Stimulated activated CD4-positive, alpha-beta T cell treated with anti-CD3 and anti-CD28 coated beads, Interleukin-1b, Interleukin-23, amount 100 ng/mL, for 48 hours (primary cell): ENCODE results near the gene PLEKHG2.

ENCODE experiments used
- DNase-seq: peaks from one replicate; pipeline ENCODE4 v3.0.0-alpha.2; 2020

Gene PLEKHG2

DNA sequence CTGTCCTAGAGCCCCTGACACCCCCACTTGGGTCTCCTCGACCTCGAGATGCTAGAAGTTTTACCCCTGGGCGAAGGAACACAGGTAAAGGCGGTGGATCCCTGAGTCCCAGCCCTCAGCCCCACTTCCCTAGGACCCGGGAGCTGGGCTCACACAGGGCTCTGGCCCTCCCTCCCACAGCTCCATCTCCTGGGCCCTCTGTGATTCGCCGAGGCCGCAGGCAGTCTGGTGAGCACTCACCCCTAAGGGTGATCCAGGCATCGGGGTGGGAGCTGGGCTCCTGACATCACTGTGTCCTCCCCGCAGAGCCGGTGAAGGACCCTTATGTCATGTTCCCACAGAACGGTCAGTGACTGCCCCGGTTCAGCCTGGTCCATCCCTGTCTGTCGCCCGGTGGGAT is 8.3 kb downstream of the PLEKHG2 start:
- no peak for DNase-seq

DNA sequence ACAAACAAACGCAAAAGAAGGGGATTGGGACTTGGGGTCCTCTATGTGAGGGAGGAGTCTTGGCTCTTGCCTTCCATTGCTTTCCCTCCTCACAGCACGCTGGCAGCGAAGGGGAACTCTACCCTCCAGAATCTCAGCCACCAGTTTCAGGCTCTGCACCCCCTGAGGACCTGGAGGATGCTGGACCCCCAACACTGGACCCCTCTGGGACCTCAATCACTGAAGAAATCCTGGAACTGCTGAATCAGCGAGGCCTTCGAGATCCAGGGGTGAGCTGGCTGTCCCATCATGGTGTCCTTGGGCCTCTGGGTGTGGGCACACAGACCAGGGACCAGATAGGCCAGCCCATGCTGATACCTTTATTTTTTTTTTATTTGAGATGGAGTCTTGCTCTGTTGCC is 9.6 kb downstream of the PLEKHG2 start:
- no peak for DNase-seq

- no peak for DNase-seq
Measured at GRCh38 chr19:39423258-39424086, 11.0 kb downstream of the PLEKHG2 start.

DNA sequence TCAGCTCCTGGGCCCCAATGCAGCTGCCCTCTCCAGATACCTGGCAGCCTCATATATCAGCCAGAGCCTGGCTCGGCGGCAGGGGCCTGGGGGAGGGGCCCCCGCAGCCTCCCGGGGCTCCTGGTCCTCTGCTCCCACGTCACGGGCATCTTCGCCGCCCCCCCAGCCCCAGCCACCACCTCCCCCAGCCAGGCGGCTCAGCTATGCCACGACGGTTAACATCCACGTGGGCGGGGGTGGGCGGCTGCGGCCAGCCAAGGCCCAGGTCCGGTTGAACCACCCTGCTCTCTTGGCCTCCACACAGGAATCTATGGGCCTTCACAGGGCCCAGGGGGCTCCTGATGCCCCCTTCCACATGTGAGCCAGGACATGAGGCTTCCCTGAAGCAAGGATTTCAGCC is 12.5 kb downstream of the PLEKHG2 start:
- DNase-seq: no peak

GRCh38 chr19:39425744-39426143 is 13.3 kb downstream of the PLEKHG2 start:
- DNase-seq: no peak

- no peak for DNase-seq
Measured at GRCh38 chr19:39426170-39426569, 13.7 kb downstream of the PLEKHG2 start.

DNA sequence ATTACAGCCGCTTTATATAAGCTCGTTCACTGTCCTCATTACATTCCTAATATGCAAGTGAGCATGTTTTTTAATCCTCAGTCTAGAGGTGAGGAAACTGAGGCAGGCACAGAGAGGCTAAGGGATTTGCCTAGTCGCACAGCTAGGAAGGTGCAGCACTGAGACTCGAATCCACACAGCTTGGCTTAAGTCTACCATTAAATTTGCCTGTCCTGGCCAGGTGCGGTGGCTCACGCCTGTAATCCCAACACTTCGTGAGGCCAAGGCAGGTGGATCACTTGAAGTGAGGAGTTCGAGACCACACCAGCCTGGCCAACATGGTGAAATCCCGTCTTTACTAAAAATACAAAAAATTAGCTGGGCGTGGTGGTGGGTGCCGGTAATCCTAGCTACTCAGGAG is 15.2 kb downstream of the PLEKHG2 start:
- no peak for DNase-seq

GRCh38 chr19:39428283-39429112 is 16.0 kb downstream of the PLEKHG2 start:
- DNase-seq: no peak

DNA sequence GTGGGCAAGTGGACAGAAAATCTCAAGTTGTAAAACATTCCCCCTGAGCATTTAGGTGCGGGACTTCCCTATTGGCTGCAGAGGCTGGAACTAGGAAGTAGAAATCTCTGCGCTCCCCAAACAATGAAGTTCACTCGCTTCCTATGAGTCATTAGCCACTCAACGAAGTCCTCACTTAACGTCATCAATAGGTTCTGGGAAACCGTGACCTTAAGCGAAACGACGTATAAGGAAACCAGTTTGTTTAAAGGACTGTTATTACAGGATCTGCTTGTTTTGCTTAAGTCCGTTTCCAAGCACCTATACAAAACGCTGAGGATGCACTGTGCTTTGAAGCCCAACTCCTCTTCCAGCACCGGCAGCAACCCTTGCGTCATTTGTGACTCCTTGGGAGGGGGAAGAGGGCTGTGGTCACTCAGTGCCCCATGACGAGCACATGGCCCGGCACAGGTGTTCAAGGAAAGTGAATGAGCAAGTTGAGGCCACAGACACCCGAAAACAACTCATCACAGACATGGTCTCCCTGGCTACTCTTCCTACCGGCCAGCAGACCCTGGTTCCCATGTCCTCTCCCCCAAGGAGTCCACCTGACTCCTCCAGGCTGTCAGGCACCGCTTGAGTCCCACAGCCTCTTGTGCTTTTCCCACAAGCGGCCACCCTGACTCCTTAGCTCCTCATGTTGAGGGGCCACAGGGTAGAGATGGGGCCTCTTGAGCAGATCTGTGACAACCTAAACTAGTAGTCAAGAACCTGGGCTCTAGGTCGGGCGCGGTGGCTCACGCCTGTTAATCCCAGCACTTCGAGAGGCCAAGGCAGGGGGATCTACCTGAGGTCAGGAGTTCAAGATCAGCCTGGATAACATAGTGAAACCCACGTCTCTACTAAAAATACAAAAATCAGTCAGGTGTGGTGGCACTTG is 18.5 kb downstream of the PLEKHG2 start:
- DNase-seq: peak; percentile 83

- DNase-seq: no peak
Measured at GRCh38 chr19:39432677-39433025, 20.2 kb downstream of the PLEKHG2 start.

DNA sequence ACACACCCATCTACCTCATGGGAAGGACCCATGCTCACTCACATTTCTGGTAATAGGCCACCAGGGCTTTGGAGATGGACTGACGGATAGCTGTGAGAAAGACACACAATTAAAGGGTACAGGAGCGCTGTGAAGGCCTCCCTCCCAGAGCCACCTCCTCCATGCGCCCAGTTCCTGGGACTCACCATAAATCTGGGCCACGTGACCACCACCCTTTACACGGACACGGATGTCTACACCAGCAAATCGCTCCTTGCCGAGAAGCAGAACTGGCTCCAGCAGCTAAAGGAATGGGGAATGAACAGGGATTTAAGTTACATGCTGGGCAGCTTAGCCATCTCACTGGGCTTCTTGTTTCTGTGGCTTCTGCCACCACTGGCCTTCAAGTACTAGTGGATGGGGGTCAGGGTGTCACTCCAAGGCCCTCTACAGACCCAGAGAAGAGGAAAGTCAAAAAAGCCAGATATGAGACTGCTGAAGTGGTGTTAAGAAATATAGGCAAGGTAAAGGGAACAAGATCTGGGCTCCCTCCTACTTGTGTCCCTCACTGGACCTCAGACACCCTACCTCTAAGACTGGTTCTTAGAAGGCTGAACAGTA is 21.1 kb downstream of the PLEKHG2 start:
- DNase-seq: no peak

- no peak for DNase-seq
Measured at GRCh38 chr19:39434123-39435076, 21.9 kb downstream of the PLEKHG2 start.

- peak; percentile 100 for DNase-seq
Measured at GRCh38 chr19:39435499-39436349, 23.3 kb downstream of the PLEKHG2 start, which contains the start of gene RPS16. Gene RPS16, minus strand, starts transcription at chr19:39435949. Its CDS starts 54 bp downstream, at chr19:39435895.

DNA sequence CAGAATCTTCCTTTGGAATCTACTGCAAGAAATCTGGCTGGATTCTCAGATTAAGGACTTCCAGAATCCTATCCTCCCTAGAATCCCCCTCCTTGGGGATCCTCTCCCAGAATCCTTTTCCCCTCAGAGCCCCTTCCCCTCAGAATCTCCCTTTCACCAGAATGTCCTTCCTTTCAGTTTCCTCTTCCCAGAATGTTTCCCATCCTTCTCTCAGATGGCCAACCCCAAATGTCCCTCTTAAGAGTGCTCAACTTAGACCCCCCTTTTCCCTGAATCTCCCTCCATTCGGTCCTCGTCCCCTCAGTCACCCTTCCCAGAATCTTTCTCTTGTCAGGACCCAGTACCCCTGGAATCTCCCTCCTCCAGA is 23.9 kb downstream of the PLEKHG2 start:
- DNase-seq: no peak

GRCh38 chr19:39438270-39438934 is 25.9 kb downstream of the PLEKHG2 start:
- no peak for DNase-seq

GRCh38 chr19:39444598-39445195 is 32.2 kb downstream of the PLEKHG2 start:
- no peak for DNase-seq

DNA sequence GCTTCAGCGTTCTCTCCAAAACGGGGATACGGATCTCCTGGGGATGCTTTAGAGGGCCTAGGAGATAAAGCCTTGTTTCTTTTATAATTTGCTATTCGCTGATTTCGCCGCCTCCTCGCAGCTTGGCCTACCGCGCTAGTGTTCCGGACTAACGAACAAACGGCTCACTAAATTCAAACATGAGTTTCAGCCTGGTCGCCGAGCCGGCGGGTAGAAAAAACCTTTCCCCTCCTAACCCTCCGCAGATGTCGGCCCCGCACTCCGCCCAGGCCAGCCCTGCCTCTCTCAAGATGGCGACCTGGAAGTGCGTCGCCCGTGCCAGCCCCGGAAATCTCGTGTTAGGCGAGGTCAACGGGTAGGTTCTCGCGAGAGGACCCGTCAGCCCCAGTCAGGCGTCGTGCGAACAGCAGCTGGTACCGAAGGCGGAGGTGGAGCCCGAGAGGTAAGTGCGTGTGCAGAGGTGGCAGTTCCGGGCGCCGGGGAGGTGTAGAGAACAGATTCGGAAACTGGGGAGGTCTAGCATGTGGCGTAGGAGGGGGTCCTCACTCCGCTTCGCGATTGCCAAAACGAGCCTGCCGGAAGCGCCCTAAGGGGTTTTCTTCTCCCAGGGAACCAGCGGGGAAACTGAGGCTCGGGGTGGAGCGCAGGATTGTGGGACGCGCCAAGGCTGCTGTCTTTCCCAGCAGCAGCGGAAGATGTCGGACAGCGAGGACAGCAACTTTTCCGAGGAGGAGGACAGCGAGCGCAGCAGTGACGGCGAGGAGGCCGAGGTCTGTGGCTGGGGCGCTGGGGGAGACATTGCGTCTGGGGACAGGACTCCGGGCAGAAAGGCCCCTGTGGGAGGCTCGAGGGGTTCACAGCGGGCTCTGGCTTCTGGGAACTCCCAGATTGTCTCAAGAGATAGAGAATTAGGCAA is 33.0 kb downstream of the PLEKHG2 start, which contains the start of gene SUPT5H:
TSS of gene SUPT5H (plus strand) at position 387 of the 916 bp plus-strand sequence. CDS start at position 696, 309 bp downstream.
- DNase-seq: peak; percentile 99
